Glutamatergic neuron (in vitro differentiated cells): ENCODE data around the gene ZNF580. TPM values are rescaled to one million over a fixed set of nuclear protein-coding genes. Genes with fewer than 3 reads are reported as not detected.

ENCODE experiments used
- DNase-seq: peaks from one replicate; pipeline ENCODE4 v3.0.0; 2022
- H3K27ac Mint-ChIP-seq: one replicate; pipeline ENCODE4 v1.8.0; 2020; ENCODE audit warnings: mild to moderate bottlenecking, mixed read lengths, inconsistent platforms; ENCODE audit not compliant: unreplicated experiment
- H3K27me3 Mint-ChIP-seq: one replicate; pipeline ENCODE4 v1.8.0; 2020; ENCODE audit warnings: mild to moderate bottlenecking, moderate library complexity, mixed read lengths, inconsistent platforms; ENCODE audit not compliant: unreplicated experiment
- H3K36me3 Mint-ChIP-seq: one replicate; pipeline ENCODE4 v1.8.0; 2020; ENCODE audit warnings: mild to moderate bottlenecking, mixed read lengths, inconsistent platforms; ENCODE audit not compliant: unreplicated experiment
- H3K4me1 Mint-ChIP-seq: one replicate; pipeline ENCODE4 v1.8.0; 2020; ENCODE audit warnings: mild to moderate bottlenecking, low read depth, mixed read lengths, inconsistent platforms; ENCODE audit not compliant: unreplicated experiment
- H3K4me3 Mint-ChIP-seq: one replicate; pipeline ENCODE4 v1.8.0; 2020; ENCODE audit warnings: mild to moderate bottlenecking, mixed read lengths, inconsistent platforms; ENCODE audit not compliant: unreplicated experiment
- H3K9me3 Mint-ChIP-seq: one replicate; pipeline ENCODE4 v1.8.0; 2020; ENCODE audit warnings: mild to moderate bottlenecking, moderate library complexity, mixed read lengths, inconsistent platforms; ENCODE audit not compliant: unreplicated experiment
- total RNA-seq: library from RNA; stranded (reverse); fragmentation: NEBNext Ultra II Directional; extraction: Animal tissue kit (Norgen Biotek cat#: 25700); gene quantifications from one replicate; pipeline ENCODE4 v1.2.1, GENCODE V29; 2021; ENCODE audit not compliant: unreplicated experiment
- TF ChIP-seq, protein P1 (sequence below): fragments of 200-600 bp; sonication (generic); IDR thresholded peaks from one replicate; pipeline ENCODE4 v1.5.0; 2021; ENCODE audit not compliant: partially characterized antibody, unreplicated experiment

Gene ZNF580
- total RNA-seq, 1 donor from 2014 or later, result 43.6 TPM

DNA sequence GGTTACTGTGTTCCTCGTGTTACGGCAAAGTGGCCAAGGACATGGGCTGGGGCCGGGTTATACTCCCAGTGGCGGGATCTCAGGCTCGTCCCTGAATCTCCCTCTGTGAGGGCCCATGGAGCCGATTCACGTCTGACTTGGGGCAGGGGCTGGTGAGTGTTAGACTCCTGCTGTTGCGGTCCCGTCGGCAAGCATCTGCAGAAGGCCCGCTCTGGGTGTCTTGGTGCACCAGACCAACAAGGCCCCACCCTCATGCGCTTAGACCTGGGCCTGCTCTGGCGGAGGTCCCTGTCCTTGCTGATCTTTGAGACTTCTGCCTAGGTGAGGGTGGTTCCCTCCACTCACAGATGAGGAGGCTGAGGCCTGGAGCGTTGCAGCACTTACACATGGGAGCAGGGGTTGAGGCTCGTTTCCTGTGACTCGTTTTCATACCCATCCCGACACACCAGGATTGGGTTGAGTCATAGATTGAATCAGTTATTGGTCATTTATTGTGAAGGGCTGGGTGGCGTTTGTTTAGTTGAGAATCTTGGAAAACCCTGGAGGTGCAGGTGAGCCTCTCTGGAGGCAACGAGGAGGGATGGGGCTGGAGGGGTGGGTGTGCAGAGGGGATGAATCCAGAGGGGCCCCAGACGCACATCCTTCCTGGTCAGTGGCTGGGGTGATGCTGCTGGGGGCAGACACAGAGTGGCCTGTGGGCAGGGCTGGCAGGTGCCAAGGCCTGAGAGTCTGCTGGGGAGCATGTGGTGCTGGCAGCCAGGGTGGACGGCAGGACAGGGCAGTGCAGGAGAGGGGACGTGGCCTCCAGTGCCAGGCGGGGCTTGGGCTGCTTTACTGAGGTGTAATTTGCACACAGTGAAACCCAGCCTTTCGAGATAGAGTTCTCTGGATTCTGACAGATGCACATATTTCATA is 38.8 kb downstream of the ZNF580 start:
- Mint-ChIP-seq H3K27ac (no peak overlapping the region), H3K9me3 (peaks cover 7% of the 10 kb centered on the region), H3K36me3 (no peaks in the 10 kb centered on the region), H3K27me3 (peaks cover 3% of the 10 kb centered on the region), H3K4me1 (peaks cover 8% of the 10 kb centered on the region), H3K4me3 (no peak overlapping the region)
- TF ChIP-seq, protein P1, sequence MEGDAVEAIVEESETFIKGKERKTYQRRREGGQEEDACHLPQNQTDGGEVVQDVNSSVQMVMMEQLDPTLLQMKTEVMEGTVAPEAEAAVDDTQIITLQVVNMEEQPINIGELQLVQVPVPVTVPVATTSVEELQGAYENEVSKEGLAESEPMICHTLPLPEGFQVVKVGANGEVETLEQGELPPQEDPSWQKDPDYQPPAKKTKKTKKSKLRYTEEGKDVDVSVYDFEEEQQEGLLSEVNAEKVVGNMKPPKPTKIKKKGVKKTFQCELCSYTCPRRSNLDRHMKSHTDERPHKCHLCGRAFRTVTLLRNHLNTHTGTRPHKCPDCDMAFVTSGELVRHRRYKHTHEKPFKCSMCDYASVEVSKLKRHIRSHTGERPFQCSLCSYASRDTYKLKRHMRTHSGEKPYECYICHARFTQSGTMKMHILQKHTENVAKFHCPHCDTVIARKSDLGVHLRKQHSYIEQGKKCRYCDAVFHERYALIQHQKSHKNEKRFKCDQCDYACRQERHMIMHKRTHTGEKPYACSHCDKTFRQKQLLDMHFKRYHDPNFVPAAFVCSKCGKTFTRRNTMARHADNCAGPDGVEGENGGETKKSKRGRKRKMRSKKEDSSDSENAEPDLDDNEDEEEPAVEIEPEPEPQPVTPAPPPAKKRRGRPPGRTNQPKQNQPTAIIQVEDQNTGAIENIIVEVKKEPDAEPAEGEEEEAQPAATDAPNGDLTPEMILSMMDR, result no peak
- DNase-seq, result no peak

DNA sequence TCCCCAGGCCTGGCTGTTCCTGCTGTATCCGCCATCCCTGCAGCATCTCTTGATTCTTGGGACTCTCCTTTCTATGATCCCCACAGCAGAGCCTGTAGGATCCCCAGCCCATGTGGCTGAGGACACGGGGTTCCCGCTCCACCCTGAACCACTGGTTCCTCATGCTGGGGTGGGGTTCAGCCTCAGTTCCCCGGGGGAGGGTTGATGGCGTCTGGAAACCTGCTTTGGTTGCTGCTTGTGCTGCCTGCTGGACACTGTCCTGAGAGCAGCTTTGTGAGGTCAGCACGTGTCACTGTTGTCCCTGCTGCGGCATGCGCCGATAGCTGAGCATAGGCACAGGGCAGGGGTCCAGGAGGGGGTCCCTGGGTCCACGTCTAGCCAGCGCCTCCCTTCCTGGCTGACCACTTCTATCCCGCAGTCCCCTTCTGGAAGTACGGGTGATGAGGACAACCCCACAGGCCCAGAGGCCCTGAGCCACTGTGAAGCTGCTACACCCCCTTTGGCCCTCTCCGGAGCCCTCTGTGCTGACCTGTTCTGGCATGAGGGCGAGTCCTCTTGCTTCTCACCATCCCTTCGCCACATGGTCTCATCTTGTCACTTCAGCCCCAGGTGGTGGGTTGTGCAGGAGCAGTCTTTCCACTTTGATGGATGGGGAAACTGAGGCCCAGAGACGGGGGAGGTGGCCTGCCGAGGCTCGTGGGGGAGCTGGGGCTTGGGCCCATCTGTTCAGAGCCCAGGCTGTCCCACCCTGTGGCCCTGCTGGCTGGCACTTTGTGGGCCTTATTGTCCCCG is 39.7 kb downstream of the ZNF580 start:
- H3K4me3 Mint-ChIP-seq, result no peak overlapping the region
- no peak for DNase-seq
- TF ChIP-seq, protein P1, result no peak
- H3K4me1 Mint-ChIP-seq, result peaks cover 8% of the 10 kb centered on the region
- H3K9me3 Mint-ChIP-seq, result peaks cover 5% of the 10 kb centered on the region
- no peak overlapping the region for H3K27ac Mint-ChIP-seq
- no peaks in the 10 kb centered on the region for H3K36me3 Mint-ChIP-seq
- H3K27me3 Mint-ChIP-seq, result peaks cover 3% of the 10 kb centered on the region

- TF ChIP-seq, protein P1, result no peak
- no peak for DNase-seq
- H3K4me1 Mint-ChIP-seq, result peaks cover 4% of the 10 kb centered on the region
- no peaks in the 10 kb centered on the region for H3K36me3 Mint-ChIP-seq
- H3K9me3 Mint-ChIP-seq, result peaks cover 3% of the 10 kb centered on the region
- no peak overlapping the region for H3K27ac Mint-ChIP-seq
- H3K27me3 Mint-ChIP-seq, result peaks cover 3% of the 10 kb centered on the region
- H3K4me3 Mint-ChIP-seq, result no peak overlapping the region
Measured at GRCh38 chr19:55681131-55682092, 40.6 kb downstream of the ZNF580 start.

- Mint-ChIP-seq H3K27me3 (no peaks in the 10 kb centered on the region), H3K9me3 (no peaks in the 10 kb centered on the region), H3K36me3 (no peaks in the 10 kb centered on the region), H3K4me3 (no peak overlapping the region), H3K27ac (no peak overlapping the region), H3K4me1 (no peaks in the 10 kb centered on the region)
- TF ChIP-seq, protein P1, result no peak
- no peak for DNase-seq
Measured at GRCh38 chr19:55683449-55684261, 42.9 kb downstream of the ZNF580 start.
